ENCODE results near the gene RASGRP1. TPM values are rescaled to one million over a fixed set of nuclear protein-coding genes. Genes with fewer than 3 reads are reported as not detected.

RASGRP1 gene
- polyA plus RNA-seq, 1 of the 3 experiments (the other 2 are of a cell fraction), result 0.03 TPM

- H3K9ac ChIP-seq, result no peak overlapping the region
- TF ChIP-seq EZH2phosphoT487 (IDR thresholded peaks at IDR 0.05; ENCODE audit: borderline replicate concordance, low read depth) (no peak), ELF1 (IDR thresholded peaks at IDR 0.05) (no peak)
- 48% methylated on average over 2 of the region's 2 CpGs for WGBS (ENCODE audit: low lambda C conversion rate)
- ChIA-PET POLR2A (no interaction called here), CTCF (interaction anchor here (1.2 to 4.0 kb wide), 3 partner anchors 24 to 77 kb away, joined by 4 to 18 read pairs (median 5); partner anchors contain the start of gene RASGRP1)
- H2AFZ ChIP-seq (ENCODE audit: low read depth), result no peak overlapping the region
- H3K4me1 ChIP-seq (ENCODE audit: control insufficient read depth in 1 of 2, insufficient read depth in 2 of 2, low read depth in 1 of 2, low read length in 1 of 2), result peaks cover 10 to 20% of the 10 kb centered on the region in 2 experiments; a peak in 3 of 4 replicates
- H3K79me2 ChIP-seq (ENCODE audit: insufficient read depth), result no peaks in the 10 kb centered on the region
- no peaks in the 10 kb centered on the region for H3F3A ChIP-seq (replicated peaks; ENCODE audit: insufficient read depth)
- no peak overlapping the region for H3K4me3 ChIP-seq (ENCODE audit: low read depth in 2 of 2, low read length in 1 of 2)
- no peaks in the 10 kb centered on the region for H3K36me3 ChIP-seq (replicated peaks in 1 of 2; ENCODE audit: control insufficient read depth in 1 of 2, insufficient read depth in 2 of 2, low read length in 1 of 2)
- no peaks in the 10 kb centered on the region for H3K9me2 ChIP-seq
- no peak overlapping the region for H3K4me2 ChIP-seq
- no peaks in the 10 kb centered on the region for H3K27me3 ChIP-seq (ENCODE audit: insufficient read depth)
- no peaks in the 10 kb centered on the region for H4K20me1 ChIP-seq (ENCODE audit: insufficient read depth)
- no peak for DNase-seq
- no peaks in the 10 kb centered on the region for H3K9me3 ChIP-seq
- H3K27ac ChIP-seq (ENCODE audit: low read depth in 2 of 2, low read length in 1 of 2), result no peak overlapping the region
Measured at GRCh38 chr15:38517312-38517975, 47.2 kb downstream of the RASGRP1 start.

GRCh38 chr15:38516626-38517025, 48.0 kb downstream of the RASGRP1 start:
- Histone ChIP-seq H3K4me1 (ENCODE audit: control insufficient read depth in 1 of 2, insufficient read depth in 2 of 2, low read depth in 1 of 2, low read length in 1 of 2) (peaks cover 10 to 20% of the 10 kb centered on the region in 2 experiments; a peak in 3 of 4 replicates), H3K4me3 (ENCODE audit: low read depth in 2 of 2, low read length in 1 of 2) (no peak overlapping the region), H3K27me3 (ENCODE audit: insufficient read depth) (no peaks in the 10 kb centered on the region), H3K9me2 (no peaks in the 10 kb centered on the region), H3K36me3 (replicated peaks in 1 of 2; ENCODE audit: control insufficient read depth in 1 of 2, insufficient read depth in 2 of 2, low read length in 1 of 2) (no peaks in the 10 kb centered on the region), H4K20me1 (ENCODE audit: insufficient read depth) (no peaks in the 10 kb centered on the region), H3K4me2 (no peak overlapping the region), H2AFZ (ENCODE audit: low read depth) (no peak overlapping the region), H3K9ac (no peak overlapping the region), H3K9me3 (no peaks in the 10 kb centered on the region), H3K79me2 (ENCODE audit: insufficient read depth) (no peaks in the 10 kb centered on the region), H3F3A (replicated peaks; ENCODE audit: insufficient read depth) (no peaks in the 10 kb centered on the region), H3K27ac (ENCODE audit: low read depth in 2 of 2, low read length in 1 of 2) (no peak overlapping the region)
- POLR2A ChIA-PET, result no interaction called here
- TF ChIP-seq FOSL2 (IDR thresholded peaks at IDR 0.05; ENCODE audit: borderline replicate concordance, low read depth) (no peak), NFIC (IDR thresholded peaks at IDR 0.05; ENCODE audit: borderline replicate concordance) (no peak), TEAD4 (IDR thresholded peaks at IDR 0.05; ENCODE audit: borderline replicate concordance, insufficient read depth) (no peak), FOXJ3 (CRISPR knock-in tag; IDR thresholded peaks at IDR 0.05) (no peak)
- CTCF ChIA-PET, result interaction anchor here (0.6 to 4.0 kb wide), 4 partner anchors 8 to 76 kb away, joined by 3 to 18 read pairs (median 4); partner anchors contain the start of gene RASGRP1
- DNase-seq, result no peak
- WGBS (ENCODE audit: low lambda C conversion rate), result 87% methylated on average over 5 of the region's 5 CpGs

- H2AFZ ChIP-seq (ENCODE audit: low read depth), result no peak overlapping the region
- no peaks in the 10 kb centered on the region for H3K79me2 ChIP-seq (ENCODE audit: insufficient read depth)
- H3K9me3 ChIP-seq, result no peaks in the 10 kb centered on the region
- no peak overlapping the region for H3K4me3 ChIP-seq (ENCODE audit: low read depth in 2 of 2, low read length in 1 of 2)
- no peaks in the 10 kb centered on the region for H3K36me3 ChIP-seq (replicated peaks in 1 of 2; ENCODE audit: control insufficient read depth in 1 of 2, insufficient read depth in 2 of 2, low read length in 1 of 2)
- H4K20me1 ChIP-seq (ENCODE audit: insufficient read depth), result no peaks in the 10 kb centered on the region
- POLR2A ChIA-PET, result interaction anchor here (0.6 to 0.7 kb wide), 2 partner anchors 12 to 42 kb away, joined by 3 read pairs; no protein-coding TSS in a partner anchor
- H3K9ac ChIP-seq, result no peak overlapping the region
- CTCF ChIA-PET, result interaction anchor here (0.8 to 4.0 kb wide), 3 partner anchors 9 to 176 kb away, joined by 4 to 18 read pairs (median 5); partner anchors contain the start of gene RASGRP1
- H3K4me1 ChIP-seq (ENCODE audit: control insufficient read depth in 1 of 2, insufficient read depth in 2 of 2, low read depth in 1 of 2, low read length in 1 of 2), result peaks cover 10 to 20% of the 10 kb centered on the region in 2 experiments; a peak in 3 of 4 replicates
- WGBS (ENCODE audit: low lambda C conversion rate), result 42% methylated on average over 2 of the region's 2 CpGs
- H3K27ac ChIP-seq (ENCODE audit: low read depth in 2 of 2, low read length in 1 of 2), result peak overlapping the region in 1 of 2 experiments; percentile 82; a peak in 2 of 4 replicates
- H3K9me2 ChIP-seq, result no peaks in the 10 kb centered on the region
- no peaks in the 10 kb centered on the region for H3F3A ChIP-seq (replicated peaks; ENCODE audit: insufficient read depth)
- DNase-seq, result peak; percentile 50
- no peaks in the 10 kb centered on the region for H3K27me3 ChIP-seq (ENCODE audit: insufficient read depth)
- peak overlapping the region; percentile 14; the same call in 1 of the 2 replicates for H3K4me2 ChIP-seq
- TF ChIP-seq ELF1 (IDR thresholded peaks at IDR 0.05), result no peak
- TF ChIP-seq RXRA (IDR thresholded peaks at IDR 0.05; ENCODE audit: borderline replicate concordance, low read depth), result no peak
- no peak for TF ChIP-seq POLR2AphosphoS5 (IDR thresholded peaks at IDR 0.05; ENCODE audit: low read depth, low read length)
- TF ChIP-seq USF1 (IDR thresholded peaks at IDR 0.05; ENCODE audit: borderline replicate concordance, low read depth), result no peak
- peak; percentile 61 for TF ChIP-seq RCOR1 (IDR thresholded peaks at IDR 0.05; ENCODE audit: low read length)
- no peak for TF ChIP-seq JUND (IDR thresholded peaks at IDR 0.05)
- TF ChIP-seq RAD21 (IDR thresholded peaks at IDR 0.05; ENCODE audit: low read length), result peak; percentile 9; the same call in 1 of the 2 replicates
- TF ChIP-seq FOXM1 (IDR thresholded peaks at IDR 0.05; ENCODE audit: low read depth), result no peak
- no peak for TF ChIP-seq IRF3 (IDR thresholded peaks at IDR 0.05; ENCODE audit: low read depth, low read length)
- TF ChIP-seq MXI1 (IDR thresholded peaks at IDR 0.05; ENCODE audit: low read depth, low read length), result no peak
- TF ChIP-seq SMC3 (IDR thresholded peaks at IDR 0.05; ENCODE audit: low read depth, low read length), result no peak; the same call in 1 of the 2 replicates
- TF ChIP-seq SIN3A (IDR thresholded peaks at IDR 0.05; ENCODE audit: borderline replicate concordance, low read depth, low read length), result no peak
- no peak for TF ChIP-seq USF2 (IDR thresholded peaks at IDR 0.05; ENCODE audit: borderline replicate concordance, low read depth, low read length)
- no peak for TF ChIP-seq TAF1 (IDR thresholded peaks at IDR 0.05; ENCODE audit: borderline replicate concordance, low read depth, low read length)
Measured at GRCh38 chr15:38514601-38515000, 50.0 kb downstream of the RASGRP1 start.

Data from SK-N-SH (cell line).